ENCODE measurements around the gene RASGEF1C.

GRCh38 chr5:180168758-180169157, 40.3 kb downstream of the RASGEF1C start:
- TF ChIP-seq CTCF (IDR thresholded peaks at IDR 0.05; ENCODE audit: insufficient read depth, low read length, poor library complexity, severe bottlenecking) (no peak), EZH2phosphoT487 (conservative IDR thresholded peaks at IDR 0.05; ENCODE audit: low read length) (no peak)
